Measurements from ENCODE around the gene CFAP126.
"Not testable (repeated sequence)": the region's sequence is repeated elsewhere in the genome, so short reads cannot be mapped to it uniquely, and the experiment has no call there.

CFAP126 gene, protein sequence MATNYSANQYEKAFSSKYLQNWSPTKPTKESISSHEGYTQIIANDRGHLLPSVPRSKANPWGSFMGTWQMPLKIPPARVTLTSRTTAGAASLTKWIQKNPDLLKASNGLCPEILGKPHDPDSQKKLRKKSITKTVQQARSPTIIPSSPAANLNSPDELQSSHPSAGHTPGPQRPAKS

DNA sequence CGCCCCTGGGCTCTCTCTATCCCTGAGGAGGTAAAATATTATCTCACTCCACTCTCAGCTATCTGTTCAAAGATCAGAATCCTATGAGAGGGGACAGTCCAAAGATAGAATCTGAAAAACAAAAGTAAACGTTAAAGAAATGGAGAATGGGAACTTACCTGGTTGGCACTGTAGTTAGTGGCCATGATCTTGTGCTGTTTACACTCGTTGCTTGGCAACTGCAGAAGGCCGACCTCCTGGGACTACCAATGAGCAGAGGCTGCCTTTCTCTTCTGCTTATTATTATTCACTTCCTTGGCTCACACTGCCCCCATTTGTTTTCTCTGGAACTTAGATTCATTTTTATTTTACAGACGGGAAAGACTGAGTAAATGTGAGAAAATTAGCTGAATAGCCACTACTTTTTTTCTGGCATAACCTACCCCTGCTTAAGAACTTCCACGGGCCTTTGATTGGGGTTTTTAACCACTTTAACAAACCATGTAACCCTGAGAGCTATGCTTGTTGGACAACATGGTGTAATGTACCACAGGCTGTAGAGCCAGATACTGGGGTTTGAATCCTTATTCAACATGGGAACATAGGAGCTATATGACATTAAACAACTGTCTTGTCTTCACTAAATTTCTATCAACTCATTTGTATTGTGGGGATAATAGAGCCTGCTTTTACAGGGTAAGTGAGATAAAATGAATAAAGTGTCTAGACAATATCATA lies at the start of gene CFAP126:
CFAP126 (minus strand) TSS at position 193 of the 717 bp plus-strand sequence; CDS start at position 185, 8 bp downstream.
- DNase-seq: peak in 1 of 2 donors; percentile 35

DNA sequence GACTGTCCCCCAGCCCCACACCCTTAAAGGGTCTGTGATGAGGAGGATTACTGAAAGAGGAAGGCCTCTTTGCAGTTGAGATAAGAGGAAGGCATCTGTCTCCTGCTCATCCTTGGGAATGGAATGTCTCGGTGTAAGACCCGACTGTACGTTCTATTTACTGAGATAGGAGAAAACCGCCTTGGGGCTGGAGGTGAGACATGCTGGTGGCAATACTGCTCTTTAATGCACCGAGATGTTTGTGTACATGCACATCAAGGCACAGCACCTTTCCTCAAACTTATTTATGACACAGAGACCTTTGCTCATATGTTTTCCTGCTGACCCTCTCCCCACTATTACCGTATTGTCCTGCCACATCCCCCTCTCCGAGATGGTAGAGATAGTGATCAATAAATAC lies 45.4 kb upstream of the CFAP126 start:
- not testable (repeated sequence) for DNase-seq

DNA sequence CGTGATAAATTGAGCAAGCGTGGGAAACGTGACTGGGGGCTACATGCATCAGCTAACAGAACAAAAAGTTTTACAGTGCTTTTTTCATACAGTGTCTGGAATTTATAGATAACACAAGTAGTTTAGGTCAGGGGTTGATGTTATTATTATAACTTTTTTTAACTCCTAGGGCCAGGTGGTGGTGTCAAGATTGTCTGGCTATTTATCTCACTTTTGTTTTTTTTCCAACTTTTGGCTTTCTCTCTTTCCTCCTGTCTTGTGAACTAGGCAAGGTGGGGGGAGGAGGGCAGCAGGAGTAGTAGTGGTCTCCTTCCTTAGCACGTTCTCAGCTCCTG lies 42.9 kb upstream of the CFAP126 start:
- not testable (repeated sequence) for DNase-seq

DNA sequence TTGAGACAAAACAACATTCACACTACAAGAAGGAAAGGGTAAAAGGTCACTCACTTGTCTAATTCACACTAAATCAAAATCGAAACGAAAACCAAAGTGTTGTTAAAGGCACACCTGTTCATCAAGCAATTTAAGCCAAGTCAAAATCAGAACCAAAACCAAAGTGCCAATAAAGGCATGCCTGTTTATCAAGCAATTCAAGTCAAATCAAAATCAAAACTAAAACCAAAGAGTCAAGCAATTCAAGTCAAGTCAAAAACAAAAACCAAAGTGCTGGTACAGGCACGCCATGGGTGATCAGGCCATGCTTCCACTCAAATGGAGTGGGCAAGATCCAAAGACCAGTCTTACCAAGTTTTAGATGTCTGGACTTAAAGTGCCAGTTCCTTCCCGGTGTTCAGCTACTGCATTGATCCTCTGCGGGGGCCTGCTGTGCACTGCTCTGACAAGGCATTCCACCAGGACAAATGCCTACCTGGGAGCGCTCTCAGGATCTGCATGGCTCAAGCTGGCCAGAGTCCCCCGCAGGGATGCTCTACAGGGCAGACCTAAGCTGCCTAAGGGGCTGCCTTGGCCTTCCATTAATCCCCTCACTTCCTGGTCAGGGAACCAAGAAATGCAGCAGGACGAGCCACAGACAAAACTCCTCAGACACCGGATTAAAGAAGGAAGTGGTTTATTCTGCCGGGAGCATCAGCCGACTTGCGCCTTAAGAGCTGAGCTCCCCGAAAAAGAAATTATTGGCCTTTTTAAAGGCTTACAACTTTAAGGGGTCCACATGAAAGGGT lies 42.4 kb upstream of the CFAP126 start:
- DNase-seq: not testable (repeated sequence)

DNA sequence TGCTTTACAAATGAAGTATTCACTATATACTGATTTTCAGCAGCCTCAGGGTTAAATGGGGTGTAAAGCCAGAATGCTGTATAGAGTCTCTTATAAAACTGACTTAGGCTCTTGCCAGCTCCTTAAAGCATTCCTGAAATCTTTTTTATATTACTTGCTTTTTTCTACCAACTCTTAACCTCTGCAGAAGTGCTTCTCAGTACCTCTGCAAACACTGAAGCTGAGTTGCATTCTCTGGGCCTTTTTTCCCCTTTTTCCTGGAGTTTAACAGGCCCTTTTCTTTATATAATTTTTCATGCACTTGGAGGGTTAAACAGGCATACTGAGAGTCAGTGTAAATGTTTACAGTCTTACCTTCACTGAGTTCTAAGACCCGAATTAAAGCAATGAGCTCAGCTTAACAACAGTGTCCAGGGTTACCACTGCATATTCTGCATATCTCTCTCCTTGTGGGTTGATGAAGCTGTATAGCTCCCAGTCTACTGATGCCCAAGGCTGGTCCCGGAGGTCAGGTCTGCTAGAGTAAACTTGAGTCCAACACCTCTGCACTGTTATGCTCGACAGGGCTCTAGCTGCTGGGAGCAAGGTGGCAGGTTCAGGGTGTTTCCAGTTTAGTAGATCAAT lies 40.9 kb upstream of the CFAP126 start:
- no peak for DNase-seq

DNA sequence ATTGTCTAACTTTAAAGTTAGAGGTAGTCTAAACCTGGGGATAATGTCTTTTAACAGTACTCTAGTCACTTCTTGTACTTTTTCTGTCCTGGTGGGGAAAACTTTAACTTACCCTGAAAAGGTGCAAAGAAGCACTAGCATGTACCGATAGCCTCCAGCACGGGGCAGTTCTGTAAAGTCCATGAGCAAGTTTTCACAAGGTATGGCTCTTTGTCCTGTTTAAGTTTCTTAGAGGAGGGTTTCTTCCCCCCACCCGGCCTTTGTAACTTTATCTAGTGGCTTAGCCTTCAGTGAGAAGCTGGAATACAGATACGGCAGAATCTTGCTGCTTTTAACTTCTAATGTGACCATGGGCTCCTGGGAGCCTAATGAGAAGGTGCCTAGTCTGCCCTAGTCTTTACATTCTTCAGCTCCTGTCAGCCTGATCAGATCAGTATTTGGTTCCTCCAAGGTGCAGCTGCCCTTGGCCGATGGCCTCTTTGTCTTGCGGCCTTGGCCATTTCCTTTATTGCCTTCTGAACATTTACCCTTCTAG lies 39.8 kb upstream of the CFAP126 start:
- DNase-seq: no peak

DNA sequence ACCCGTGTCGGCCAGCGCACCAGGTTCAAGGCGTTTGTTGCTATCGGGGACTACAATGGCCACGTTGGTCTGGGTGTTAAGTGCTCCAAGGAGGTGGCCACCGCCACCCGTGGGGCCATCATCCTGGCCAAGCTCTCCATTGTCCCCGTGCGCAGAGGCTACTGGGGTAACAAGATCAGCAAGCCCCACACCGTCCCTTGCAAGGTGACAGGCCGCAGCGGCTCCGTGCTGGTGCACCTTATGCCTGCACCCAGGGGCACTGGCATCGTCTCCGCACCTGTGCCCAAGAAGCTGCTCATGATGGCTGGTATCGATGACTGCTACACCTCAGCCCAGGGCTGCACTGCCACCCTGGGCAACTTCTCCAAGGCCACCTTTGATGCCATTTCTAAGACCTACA lies 38.9 kb upstream of the CFAP126 start:
- not testable (repeated sequence) for DNase-seq

DNA sequence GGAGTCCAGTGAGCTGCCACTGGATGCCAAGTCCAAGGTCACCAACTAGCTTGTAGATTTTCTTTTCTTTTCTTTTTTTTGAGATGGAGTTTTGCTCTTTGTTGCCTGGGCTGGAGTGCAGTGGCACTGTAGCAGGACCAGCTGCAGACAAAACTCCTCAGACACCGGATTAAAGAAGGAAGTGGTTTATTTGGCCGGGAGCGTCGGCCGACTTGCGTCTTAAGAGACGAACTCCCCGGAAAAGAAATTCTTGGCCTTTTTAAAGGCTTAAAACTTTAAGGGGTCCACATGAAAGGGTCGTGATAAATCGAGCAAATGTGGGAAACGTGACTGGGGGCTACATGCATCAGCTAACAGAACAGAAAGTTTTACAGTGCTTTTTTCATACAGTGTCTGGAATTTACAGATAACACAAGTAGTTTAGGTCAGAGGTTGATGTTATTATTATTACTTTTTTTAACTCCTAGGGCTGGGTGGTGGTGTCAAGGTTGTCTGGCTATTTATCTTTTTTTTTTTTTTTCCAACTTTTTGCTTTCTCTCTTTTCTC lies 36.4 kb upstream of the CFAP126 start:
- no peak for DNase-seq

DNA sequence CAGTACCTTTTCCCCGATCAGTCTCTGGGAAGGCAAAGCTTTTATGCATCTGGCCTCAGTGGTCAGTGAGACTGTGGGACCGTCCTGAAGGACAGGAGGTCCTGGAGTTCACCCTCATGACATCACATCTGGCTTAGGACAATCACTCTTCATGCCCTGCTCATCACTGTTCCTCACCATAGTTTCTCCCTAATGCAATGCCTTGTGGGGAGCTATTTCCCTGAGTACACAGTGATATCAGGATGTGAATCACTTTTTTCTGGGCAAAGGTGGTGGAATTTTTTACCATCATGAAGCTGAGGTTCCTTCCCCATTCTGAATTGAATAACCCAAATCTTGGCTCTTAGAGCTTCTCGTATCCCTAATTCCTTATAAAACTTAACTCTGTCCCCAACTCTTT lies 34.8 kb upstream of the CFAP126 start:
- no peak for DNase-seq

DNA sequence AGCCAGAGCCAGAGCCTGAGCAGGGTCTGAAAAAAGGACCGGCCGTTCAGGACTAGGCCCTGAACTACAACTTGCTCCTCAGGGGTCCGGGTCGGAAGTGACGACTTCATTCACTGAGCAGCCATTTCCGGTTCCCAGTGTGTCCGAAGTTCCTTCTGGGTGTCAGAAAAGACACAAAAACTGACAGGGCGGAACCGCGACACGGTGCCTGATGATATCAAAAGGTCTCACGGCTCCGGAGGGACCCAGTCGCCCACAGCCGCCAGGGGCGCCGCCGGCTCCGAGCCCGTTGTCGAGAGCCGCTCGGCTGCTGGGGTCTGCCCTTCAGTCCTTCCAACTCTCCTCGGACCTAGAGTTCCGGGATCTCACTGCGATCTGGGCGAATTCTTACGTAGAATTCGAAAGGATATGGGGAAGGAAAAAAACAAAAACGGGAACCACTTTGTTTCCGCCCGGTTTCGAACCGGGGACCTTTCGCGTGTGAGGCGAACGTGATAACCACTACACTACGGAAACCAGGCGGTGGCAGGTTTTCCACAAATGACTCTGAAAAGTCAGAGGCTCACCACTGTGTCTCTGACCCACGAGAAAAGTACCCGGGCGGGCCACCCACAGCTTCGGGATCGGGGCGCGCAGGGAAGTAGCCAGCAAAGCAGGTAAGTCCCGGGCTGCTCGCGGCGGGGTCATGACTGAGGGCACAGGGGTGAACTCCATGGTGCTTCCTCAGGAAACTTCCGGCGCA lies 31.8 kb upstream of the CFAP126 start:
- DNase-seq: peak; percentile 90 to 94

DNA sequence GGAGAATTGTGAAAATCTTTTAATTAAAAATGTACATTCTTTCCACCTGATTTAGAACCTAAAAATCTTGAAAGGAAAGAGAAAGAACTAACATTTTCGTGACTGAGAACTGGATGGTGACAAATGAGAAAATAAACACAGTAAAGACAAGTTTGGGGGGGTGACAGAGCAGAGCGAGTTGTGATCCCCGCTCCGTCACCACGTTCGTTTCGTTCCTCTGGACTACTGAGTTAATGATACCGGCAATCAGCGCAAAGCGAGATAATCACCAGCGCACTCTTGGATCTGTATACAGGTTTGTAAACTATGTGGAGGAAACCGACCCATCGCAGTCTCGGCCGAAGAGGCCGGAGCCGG lies 31.2 kb upstream of the CFAP126 start:
- no peak for DNase-seq

DNA sequence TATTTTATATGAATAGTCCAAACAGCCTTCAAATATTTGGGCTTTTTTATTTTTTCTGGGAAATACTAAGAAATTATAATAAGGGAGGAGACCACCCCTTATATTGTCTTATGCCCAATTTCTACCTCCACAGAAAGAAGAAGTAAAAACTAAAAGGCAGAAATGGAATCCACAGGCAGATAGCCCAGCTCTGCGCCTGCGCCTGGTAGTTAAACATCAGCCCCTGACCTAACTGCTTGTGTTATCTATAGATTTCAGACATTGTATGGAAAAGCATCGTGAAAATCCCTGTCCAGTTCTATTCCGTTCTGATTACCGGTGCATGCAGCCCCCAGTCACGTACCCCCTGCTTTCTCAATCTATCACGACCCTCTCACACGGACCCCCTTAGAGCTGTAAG lies 29.4 kb upstream of the CFAP126 start:
- not testable (repeated sequence) for DNase-seq

DNA sequence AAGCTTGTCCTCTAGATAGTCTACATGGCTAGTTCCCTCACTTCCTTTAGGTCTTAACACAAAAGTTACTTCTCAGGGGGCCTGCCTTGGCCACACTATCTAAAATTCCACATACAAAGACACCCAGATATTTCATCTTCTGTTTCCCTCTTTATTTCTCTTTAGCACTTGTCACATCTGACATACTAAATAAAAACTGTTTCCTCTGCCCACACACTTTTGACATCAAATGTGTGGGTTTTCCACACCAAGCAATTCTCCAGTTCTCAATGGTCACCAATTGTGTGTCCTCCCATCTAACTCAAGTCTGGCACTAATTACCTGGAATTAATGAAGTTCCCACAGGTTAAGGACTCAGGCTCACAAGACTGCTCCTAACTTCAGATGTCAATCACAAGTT lies 25.5 kb upstream of the CFAP126 start:
- DNase-seq: no peak

DNA sequence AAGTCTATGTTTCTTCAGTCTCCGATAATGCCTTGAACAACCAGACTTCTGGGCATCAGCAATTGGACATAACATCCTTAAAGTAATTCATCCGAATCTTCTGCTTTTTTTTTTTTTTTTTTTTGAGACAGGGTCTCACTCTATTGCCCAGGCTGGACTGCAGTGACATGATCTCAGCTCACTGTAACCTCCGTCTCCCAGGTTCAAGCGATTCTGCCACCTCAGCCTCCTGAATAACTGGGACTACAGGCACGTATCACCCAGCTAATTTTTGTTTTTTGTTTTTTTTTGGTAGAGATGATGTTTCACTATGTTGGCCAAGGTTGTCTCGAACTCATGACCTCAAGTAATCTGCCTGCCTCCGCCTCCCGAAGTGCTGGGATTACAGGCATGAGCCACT lies 23.9 kb upstream of the CFAP126 start:
- DNase-seq: no peak

DNA sequence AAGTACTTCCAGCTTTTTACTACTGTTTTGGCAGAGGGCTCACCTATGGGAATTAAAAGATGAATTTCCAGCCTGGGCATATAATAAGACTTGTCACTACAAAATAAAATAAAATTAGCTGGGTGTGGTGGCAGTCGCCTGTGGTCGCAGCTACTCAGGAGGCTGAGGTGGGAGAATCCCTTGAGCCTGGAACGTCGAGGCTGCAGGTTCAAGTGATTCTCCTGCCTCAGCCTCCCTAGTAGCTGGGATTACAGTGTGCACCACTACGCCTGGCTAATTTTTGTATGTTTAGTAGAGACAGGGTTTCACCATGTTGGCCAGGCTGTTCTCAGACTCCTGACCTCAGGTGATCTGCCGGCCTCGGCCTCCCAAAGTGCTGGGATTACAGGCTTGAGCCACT lies 23.5 kb upstream of the CFAP126 start:
- DNase-seq: not testable (repeated sequence)

DNA sequence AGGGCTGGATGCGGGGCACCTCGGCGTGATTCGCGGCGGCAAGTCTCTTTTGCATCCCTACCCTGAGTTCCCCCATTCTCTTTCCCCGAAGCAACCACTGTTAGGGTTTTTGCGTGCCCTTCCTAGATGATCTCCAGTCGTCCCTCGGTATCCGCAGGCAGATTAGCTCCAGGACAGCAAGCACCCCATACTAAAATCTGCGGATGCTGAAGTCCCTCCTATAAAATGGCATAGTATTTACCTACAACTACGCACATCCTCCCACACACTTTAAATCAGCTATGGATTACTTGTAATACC lies 22.8 kb upstream of the CFAP126 start:
- DNase-seq: no peak

DNA sequence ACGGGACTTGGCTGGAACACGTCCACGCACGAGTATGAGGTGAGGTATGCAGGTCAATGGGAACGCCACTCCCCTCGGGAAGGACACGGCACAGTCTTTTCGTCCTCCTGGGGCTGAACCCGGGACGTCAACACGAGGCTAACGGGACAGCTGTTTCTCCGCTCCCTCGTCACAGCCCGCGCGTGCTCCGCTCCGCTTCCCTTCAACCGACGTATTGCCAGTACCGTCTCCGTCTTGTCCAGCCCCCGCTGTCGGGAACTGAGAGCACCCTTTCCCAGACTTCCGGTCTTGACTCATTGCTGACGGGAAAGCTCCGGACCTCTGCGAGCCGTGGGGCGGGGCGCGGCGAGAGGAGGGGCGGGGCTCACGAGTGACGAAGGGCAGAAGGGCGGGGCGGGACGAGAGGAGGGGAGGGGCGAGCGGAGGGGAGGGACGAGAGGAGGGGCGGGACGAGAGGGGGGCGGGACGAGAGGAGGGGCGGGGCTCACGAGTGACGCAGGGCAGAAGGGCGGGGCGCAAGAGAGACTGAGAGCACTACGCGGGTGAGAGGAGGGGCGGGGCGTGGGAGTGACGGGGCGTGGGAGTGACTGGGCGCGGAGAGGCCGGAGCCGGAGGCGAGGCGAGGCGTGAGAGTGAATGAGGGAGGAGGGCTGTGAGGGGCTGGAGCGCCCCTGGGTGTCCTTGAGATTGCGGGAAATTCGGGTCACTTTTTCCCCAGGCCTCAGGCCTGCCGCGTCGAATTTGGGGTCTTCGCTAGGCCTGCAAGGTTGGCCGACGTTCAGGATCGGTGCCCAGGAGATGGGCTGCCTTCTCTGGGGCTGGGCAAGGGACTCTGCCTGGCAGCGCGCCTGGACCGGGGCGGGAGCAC lies 22.2 kb upstream of the CFAP126 start:
- DNase-seq: peak; percentile 93 to 97

DNA sequence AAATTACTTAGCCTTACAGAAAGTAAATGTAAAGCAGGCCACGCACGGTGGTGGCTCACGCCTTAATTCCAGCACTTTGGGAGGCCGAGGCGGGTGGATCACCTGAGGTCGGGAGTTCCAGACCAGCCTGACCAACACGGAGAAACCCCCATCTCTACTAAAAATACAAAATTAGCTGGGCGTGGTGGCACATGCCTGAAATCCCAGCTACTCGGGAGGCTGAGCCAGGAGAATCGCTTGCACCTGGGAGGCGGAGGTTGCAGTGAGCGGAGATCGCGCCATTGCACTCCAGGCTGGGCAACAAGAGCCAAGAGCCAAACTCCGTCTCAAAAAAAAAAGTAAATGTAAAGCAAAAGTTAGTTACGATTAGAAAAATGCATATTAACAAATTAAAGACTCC lies 21.5 kb upstream of the CFAP126 start:
- not testable (repeated sequence) for DNase-seq

DNA sequence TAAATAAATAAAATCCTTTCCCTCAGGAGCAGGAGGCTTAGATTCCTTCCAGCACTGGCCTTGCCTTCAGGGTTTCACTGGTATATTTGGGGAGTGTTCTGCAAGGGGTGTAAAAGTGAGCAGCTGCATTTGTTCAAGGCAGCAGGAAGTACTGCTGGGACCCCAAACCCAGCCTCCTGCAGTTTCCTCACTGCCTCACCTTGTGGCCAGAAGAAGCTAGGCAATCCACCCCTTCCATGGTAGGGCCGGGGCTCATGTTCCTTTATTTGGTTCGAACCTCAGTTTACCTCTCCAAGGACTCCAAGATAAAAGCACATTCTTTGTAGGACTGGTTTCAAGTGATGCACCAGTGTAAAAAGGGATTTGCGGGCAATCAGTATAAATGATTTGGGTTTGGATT lies 21.0 kb upstream of the CFAP126 start:
- DNase-seq: no peak

DNA sequence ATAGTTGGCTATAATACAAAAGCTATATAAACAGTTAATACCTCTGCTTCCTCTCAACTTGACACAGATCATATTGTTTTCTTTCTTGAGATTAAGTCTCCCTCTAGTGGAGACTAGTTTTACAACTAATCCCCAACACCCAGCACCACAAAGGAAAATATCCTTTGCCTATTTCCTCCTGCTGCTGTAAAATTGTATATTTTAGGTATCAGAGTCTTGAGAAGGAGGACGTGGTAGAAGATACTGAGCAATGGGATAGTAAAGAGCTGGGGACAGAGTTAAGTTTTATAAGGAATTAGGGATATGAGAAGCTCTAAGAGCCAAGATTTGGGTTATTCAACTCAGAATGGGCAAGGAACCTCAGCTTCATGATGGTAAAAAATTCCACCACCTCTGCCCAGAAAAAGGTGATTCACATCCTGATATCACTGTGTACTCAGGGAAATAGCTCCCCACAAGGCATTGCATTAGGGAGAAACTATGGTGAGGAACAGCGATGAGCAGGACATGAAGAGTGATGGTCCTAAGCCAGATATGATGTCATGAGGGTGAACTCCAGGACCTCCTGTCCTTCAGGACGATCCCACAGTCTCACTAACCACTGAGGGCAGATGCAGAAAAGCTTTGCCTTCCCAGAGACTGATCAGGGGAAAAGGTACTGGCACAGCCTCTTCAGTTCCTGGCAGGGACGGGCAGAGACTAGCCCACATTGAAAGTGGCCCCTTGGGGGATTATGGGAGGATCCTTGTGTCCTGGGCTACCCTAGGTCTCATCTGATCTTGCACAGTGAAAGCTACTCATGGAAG lies 14.7 kb upstream of the CFAP126 start:
- no peak for DNase-seq

DNA sequence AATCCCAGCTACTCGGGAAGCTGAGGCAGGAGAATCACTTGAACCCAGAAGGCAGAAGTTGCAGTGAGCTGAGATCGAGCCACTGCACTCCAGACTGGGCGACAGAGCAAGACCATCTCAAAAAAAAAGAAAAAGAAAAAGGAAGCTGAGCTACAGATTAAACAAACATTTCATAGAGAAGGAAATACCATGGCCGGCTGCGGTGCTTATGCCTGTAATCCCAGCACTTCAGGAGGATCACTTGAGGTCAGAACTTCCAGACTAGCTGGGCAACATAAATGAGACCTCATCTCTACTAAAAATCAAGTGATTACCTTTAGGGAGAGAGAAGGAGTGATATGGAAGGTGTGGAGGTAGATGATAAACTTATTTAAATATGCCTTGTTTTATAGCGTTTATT lies 14.0 kb upstream of the CFAP126 start:
- DNase-seq: no peak
